Osteoblast (primary cell): ENCODE results near the gene TMEM45A. TPM values are rescaled to one million over a fixed set of nuclear protein-coding genes. Genes with fewer than 3 reads are reported as not detected.
"Not testable (repeated sequence)": the region's sequence is repeated elsewhere in the genome, so short reads cannot be mapped to it uniquely, and the experiment has no call there.

Experiments used
- DNase-seq: peaks from one replicate; pipeline ENCODE4 v3.0.0; 2011; ENCODE audit warnings: low spot score, mixed read lengths; ENCODE audit not compliant: insufficient read length; ENCODE audit errors: missing footprints
- H2AFZ ChIP-seq: 2 replicates; pipeline ENCODE4 v1.6.0; 2011; ENCODE audit warnings: mild to moderate bottlenecking, low read length
- H3K27ac ChIP-seq: 2 replicates; pipeline ENCODE4 v1.5.1; 2011; ENCODE audit warnings: mild to moderate bottlenecking, low read depth, low read length, moderate library complexity
- H3K27me3 ChIP-seq: 2 replicates; pipeline ENCODE4 v1.6.0; 2012; ENCODE audit warnings: mild to moderate bottlenecking, control low read depth, inconsistent platforms, low read length, moderate library complexity; ENCODE audit not compliant: insufficient read depth
- H3K36me3 ChIP-seq: 2 replicates; pipeline ENCODE4 v1.5.1; 2011; ENCODE audit warnings: mild to moderate bottlenecking, low read length, control low read depth, moderate library complexity; ENCODE audit not compliant: insufficient read depth
- H3K4me1 ChIP-seq: 2 replicates; pipeline ENCODE4 v1.5.1; 2011; ENCODE audit warnings: mild to moderate bottlenecking, low read length, control low read depth, moderate library complexity; ENCODE audit not compliant: insufficient read depth
- H3K4me2 ChIP-seq: 2 replicates; pipeline ENCODE4 v1.6.0; 2011; ENCODE audit warnings: mild to moderate bottlenecking, low read length; ENCODE audit not compliant: insufficient read depth
- H3K4me3 ChIP-seq: fragments of 200-600 bp; sonication (generic); 3 replicates; pipeline ENCODE4 v1.5.1; 2012; ENCODE audit warnings: mild to moderate bottlenecking, low read length, inconsistent platforms; ENCODE audit not compliant: insufficient read depth
- H3K79me2 ChIP-seq: 2 replicates; pipeline ENCODE4 v1.6.0; 2012; ENCODE audit warnings: mild to moderate bottlenecking, low read length, control low read depth, inconsistent platforms; ENCODE audit not compliant: insufficient read depth
- H3K9me3 ChIP-seq: 2 replicates; pipeline ENCODE4 v1.5.1; 2011; ENCODE audit warnings: low read depth, low read length, control low read depth
- H4K20me1 ChIP-seq: 2 replicates; pipeline ENCODE4 v1.6.0; 2012; ENCODE audit warnings: mild to moderate bottlenecking, low read length, control low read depth; ENCODE audit not compliant: insufficient read depth
- total RNA-seq: library from RNA; depleted of rRNA; stranded (reverse); fragments of >200 nt; gene quantifications from 2 replicates; pipeline ENCODE4 v1.2.3, GENCODE V29; 2012
- TF ChIP-seq, protein P1 (sequence below): IDR thresholded peaks from 2 replicates; pipeline ENCODE4 v1.5.1; 2011; ENCODE audit warnings: mild to moderate bottlenecking, low read depth, low read length, moderate library complexity; ENCODE audit errors: extremely low read depth

The TMEM45A gene
- total RNA-seq, 1 donor, result 35.5 TPM

DNA sequence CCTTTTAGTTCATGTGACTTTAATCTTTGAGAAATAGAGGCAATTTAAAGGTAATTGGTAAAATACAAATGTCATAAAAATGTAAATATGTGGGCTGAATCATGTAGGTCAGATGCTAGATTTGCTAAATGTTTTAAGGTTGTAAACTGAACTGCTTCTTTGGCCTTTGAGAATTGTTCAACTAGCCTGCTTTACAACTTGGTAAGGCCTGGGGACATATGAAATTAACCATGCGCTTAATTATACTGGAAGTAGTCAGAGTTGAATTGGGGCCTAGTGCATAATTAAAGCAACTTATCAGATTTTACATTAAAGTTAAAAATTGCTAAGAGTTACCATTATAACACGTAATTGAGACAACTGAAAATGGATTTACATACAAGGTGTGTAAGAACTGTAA is 21.0 kb upstream of the TMEM45A start:
- Histone ChIP-seq H3K4me2 (no peak overlapping the region), H3K27ac (no peak overlapping the region), H3K36me3 (no peaks in the 10 kb centered on the region), H3K27me3 (no peaks in the 10 kb centered on the region), H3K4me1 (no peaks in the 10 kb centered on the region), H4K20me1 (no peaks in the 10 kb centered on the region), H3K79me2 (no peaks in the 10 kb centered on the region), H3K4me3 (no peak overlapping the region), H3K9me3 (peaks cover 2% of the 10 kb centered on the region), H2AFZ (no peak overlapping the region)
- DNase-seq, result no peak
- TF ChIP-seq, protein P1, sequence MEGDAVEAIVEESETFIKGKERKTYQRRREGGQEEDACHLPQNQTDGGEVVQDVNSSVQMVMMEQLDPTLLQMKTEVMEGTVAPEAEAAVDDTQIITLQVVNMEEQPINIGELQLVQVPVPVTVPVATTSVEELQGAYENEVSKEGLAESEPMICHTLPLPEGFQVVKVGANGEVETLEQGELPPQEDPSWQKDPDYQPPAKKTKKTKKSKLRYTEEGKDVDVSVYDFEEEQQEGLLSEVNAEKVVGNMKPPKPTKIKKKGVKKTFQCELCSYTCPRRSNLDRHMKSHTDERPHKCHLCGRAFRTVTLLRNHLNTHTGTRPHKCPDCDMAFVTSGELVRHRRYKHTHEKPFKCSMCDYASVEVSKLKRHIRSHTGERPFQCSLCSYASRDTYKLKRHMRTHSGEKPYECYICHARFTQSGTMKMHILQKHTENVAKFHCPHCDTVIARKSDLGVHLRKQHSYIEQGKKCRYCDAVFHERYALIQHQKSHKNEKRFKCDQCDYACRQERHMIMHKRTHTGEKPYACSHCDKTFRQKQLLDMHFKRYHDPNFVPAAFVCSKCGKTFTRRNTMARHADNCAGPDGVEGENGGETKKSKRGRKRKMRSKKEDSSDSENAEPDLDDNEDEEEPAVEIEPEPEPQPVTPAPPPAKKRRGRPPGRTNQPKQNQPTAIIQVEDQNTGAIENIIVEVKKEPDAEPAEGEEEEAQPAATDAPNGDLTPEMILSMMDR, result no peak

DNA sequence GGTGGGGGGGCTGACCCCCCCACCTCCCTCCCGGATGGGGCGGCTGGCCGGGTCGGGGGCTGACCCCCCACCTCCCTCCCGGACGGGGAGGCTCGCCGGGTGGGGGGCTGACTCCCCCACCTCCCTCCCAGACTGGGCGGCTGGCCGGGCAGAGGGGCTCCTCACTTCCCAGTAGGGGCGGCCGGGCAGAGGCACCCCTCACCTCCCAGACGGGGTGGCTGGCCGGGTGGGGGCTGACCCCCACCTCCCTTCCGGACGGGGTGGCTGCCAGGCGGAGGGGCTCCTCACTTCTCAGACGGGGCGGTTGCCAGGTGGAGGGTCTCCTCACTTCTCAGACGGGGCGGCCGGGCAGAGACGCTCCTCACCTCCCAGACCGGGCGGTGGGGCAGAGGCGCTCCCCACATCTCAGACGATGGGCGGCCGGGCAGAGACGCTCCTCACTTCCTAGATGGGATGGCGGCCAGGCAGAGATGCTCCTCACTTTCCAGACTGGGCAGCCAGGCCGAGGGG is 14.5 kb upstream of the TMEM45A start:
- not testable (repeated sequence) for H3K79me2 ChIP-seq, DNase-seq, H3K36me3 ChIP-seq, H2AFZ ChIP-seq, H3K9me3 ChIP-seq, H3K4me2 ChIP-seq, H3K4me3 ChIP-seq, H3K4me1 ChIP-seq, H4K20me1 ChIP-seq, H3K27ac ChIP-seq
- H3K27me3 ChIP-seq, result peaks cover 25% of the 10 kb centered on the region

DNA sequence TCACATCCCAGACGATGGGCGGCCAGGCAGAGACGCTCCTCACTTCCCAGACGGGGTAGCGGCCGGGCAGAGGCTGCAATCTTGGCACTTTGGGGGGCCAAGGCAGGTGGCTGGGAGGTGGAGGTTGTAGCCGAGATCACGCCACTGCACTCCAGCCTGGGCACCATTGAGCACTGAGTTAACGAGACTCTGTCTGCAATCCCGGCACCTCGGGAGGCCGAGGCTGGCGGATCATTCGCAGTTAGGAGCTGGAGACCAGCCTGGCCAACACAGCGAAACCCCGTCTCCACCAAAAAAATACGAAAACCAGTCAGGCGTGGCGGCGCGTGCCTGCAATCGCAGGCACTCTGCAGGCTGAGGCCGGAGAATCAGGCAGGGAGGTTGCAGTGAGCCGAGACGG is 13.9 kb upstream of the TMEM45A start:
- not testable (repeated sequence) for H3K4me1 ChIP-seq, DNase-seq, H3K36me3 ChIP-seq, H3K4me2 ChIP-seq, H3K4me3 ChIP-seq, H2AFZ ChIP-seq, H4K20me1 ChIP-seq, H3K9me3 ChIP-seq, H3K79me2 ChIP-seq, H3K27ac ChIP-seq
- H3K27me3 ChIP-seq, result peaks cover 25% of the 10 kb centered on the region

DNA sequence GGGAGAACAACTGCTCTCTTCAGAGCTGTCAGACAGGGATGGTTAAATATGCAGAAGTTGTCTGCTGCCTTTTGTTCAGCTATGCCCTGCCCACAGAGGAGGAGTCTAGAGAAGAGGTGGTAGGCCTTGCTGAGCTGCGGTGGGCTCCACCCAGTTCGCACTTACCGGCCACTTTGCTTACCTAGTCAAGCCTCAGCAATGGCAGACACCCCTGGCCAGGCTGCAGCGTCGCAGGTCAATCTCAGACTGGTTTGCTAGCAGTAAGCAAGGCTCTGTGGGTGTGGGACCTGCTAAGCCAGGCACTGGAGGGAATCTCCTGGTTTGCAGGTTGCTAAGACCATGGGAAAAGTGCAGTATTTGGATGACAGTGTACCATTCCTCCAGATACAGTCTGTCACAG is 12.3 kb upstream of the TMEM45A start:
- peaks cover 33% of the 10 kb centered on the region for H3K27me3 ChIP-seq
- no peak for DNase-seq
- H3K9me3 ChIP-seq, result no peaks in the 10 kb centered on the region
- H3K4me1 ChIP-seq, result no peaks in the 10 kb centered on the region
- H3K4me3 ChIP-seq, result no peak overlapping the region
- H3K27ac ChIP-seq, result no peak overlapping the region
- TF ChIP-seq, protein P1, result no peak
- H2AFZ ChIP-seq, result no peak overlapping the region
- H4K20me1 ChIP-seq, result no peaks in the 10 kb centered on the region
- no peaks in the 10 kb centered on the region for H3K79me2 ChIP-seq
- H3K36me3 ChIP-seq, result no peaks in the 10 kb centered on the region
- no peak overlapping the region for H3K4me2 ChIP-seq

DNA sequence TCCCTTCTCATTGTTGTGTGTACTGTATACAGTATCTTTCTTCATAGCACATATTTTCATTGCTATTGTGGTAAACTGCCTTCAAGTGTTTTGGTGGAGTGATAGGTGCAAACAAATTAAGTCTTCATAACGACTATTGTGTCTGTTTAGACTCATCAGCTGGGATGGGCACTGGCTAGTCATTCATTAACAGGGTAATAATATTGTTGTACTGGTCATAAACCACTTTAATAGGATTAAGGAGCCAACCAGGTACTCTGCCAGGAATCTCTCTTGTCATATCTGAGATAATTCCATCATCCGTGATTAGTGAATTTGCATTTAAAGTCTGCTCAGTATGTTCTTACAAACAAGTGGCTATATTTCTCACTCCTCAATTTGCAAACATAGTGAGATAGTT is 10.2 kb upstream of the TMEM45A start:
- H3K9me3 ChIP-seq, result no peaks in the 10 kb centered on the region

More for the DNA sequence above, 10.2 kb upstream of the TMEM45A start:
- TF ChIP-seq, protein P1, result no peak
- H3K4me1 ChIP-seq, result no peaks in the 10 kb centered on the region
- H2AFZ ChIP-seq, result no peak overlapping the region
- no peaks in the 10 kb centered on the region for H3K79me2 ChIP-seq
- DNase-seq, result no peak
- no peaks in the 10 kb centered on the region for H3K36me3 ChIP-seq
- H4K20me1 ChIP-seq, result no peaks in the 10 kb centered on the region
- H3K27me3 ChIP-seq, result peaks cover 36% of the 10 kb centered on the region
- no peak overlapping the region for H3K4me2 ChIP-seq
- no peak overlapping the region for H3K4me3 ChIP-seq
- H3K27ac ChIP-seq, result no peak overlapping the region
